A549 treated with dexamethasone at 1 μM for 4 hours (cell line): Measurements from ENCODE around the gene SKIC2. TPM values are rescaled to one million over a fixed set of nuclear protein-coding genes. Genes with fewer than 3 reads are reported as not detected.

Experiments used
- total RNA-seq: library from RNA; stranded (reverse); fragments of 200-300 nt; extraction: Qiagen RNA extraction; gene quantifications from 5 replicates; pipeline ENCODE4 v1.2.3, GENCODE V29; 2022

SKIC2 gene
- total RNA-seq: 17.5 to 26.7 TPM (median 23.7 TPM) in 5 replicates

DNA sequence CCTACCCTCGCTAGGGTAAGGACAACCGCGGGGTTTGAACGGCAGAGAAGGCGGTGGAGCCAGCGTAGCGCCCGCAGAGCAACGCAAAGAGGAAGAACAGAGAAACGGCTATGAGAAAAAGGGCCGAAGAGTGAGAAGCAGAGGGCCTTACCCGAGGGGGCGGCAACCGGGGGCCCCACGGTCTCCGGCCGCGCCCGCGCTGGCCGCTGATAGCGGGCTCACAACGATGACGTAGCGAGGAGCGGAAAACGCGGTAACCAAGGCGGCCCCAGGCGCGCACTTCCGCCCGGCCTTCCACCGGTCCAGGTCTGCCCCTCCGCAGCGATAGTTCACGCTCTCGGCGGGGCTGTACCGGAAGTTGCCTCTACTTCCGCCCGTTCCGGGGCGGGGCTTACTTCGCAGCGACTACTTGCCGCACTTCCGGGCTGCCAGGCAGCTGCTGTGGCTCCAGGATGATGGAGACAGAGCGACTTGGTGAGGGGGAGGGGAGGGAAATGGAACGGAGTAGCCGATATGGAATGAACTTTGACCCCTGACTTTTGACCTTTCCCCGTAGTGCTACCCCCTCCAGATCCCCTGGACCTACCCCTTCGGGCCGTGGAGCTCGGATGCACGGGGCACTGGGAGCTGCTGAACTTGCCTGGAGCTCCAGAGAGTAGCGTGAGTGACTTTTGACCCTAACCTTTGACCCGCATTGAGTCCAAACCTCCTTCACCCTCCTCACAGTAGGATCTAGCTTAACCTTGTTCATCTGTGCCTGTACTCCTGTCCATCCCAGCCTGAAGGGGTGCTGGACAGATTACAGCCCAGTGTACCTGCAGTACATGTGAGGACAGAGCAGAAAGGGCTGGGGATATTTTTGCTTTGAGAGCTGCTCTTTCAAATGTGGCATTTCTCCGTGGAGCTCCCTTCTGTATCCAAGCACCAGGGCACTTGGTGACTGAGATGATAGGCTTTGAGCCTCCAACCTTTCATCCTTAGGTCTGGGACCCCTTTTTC, at the start of gene SKIC2, which contains the start of gene NELFE:
Gene SKIC2, plus strand, starts transcription at position 435 of the 999 bp plus-strand sequence. Its CDS starts 18 bp downstream, at position 453.
Gene NELFE, minus strand, starts transcription at position 231 of the 999 bp plus-strand sequence. CDS start 525 bp downstream, outside the sequence.

DNA sequence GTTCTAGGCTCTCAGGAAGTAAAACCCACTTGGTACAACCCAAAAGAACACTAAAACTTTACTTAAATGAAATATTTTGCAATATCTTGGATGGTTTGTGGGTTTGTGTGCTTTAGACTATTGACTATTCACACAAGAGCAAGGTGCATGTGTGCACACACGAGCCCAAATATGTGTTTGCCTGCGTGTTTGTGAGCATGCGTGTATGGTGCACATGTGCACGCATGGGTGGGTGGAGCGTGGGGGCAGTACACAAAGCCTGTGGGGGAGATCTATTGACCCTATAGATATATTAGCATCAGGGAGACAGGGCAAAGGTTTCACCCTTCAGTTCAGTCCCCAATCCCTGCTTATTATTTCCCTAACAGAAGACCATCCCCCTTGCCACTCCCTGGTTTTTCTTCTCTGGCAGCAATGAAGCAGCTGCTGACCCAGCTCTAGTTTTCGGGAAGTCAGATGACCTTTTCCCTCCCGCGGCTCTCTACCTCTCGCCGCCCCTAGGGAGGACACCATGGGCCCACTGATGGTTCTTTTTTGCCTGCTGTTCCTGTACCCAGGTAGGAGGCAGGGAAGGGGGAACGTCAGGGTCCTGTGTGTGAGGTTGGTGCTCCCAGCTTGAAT, 31.6 kb upstream of the SKIC2 start, which contains the start of gene C2:
Gene C2, plus strand, starts transcription at position 476 of the 621 bp plus-strand sequence. Its CDS starts 36 bp downstream, at position 512.

DNA sequence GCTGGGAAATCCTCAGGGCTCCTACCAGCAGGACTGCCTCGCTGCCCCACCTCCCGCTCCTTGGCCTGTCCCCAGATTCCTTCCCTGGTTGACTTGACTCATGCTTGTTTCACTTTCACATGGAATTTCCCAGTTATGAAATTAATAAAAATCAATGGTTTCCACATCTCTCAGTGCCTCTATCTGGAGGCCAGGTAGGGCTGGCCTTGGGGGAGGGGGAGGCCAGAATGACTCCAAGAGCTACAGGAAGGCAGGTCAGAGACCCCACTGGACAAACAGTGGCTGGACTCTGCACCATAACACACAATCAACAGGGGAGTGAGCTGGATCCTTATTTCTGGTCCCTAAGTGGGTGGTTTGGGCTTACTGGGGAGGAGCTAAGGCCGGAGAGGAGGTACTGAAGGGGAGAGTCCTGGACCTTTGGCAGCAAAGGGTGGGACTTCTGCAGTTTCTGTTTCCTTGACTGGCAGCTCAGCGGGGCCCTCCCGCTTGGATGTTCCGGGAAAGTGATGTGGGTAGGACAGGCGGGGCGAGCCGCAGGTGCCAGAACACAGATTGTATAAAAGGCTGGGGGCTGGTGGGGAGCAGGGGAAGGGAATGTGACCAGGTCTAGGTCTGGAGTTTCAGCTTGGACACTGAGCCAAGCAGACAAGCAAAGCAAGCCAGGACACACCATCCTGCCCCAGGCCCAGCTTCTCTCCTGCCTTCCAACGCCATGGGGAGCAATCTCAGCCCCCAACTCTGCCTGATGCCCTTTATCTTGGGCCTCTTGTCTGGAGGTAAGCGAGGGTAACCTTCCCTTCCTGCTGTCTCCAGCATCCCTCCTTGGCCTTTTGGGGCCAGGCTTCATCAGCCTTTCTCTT, 13.2 kb upstream of the SKIC2 start, which contains the start of gene CFB:
Gene CFB, plus strand, starts transcription at position 589 of the 863 bp plus-strand sequence. Its CDS starts 127 bp downstream, at position 716.

DNA sequence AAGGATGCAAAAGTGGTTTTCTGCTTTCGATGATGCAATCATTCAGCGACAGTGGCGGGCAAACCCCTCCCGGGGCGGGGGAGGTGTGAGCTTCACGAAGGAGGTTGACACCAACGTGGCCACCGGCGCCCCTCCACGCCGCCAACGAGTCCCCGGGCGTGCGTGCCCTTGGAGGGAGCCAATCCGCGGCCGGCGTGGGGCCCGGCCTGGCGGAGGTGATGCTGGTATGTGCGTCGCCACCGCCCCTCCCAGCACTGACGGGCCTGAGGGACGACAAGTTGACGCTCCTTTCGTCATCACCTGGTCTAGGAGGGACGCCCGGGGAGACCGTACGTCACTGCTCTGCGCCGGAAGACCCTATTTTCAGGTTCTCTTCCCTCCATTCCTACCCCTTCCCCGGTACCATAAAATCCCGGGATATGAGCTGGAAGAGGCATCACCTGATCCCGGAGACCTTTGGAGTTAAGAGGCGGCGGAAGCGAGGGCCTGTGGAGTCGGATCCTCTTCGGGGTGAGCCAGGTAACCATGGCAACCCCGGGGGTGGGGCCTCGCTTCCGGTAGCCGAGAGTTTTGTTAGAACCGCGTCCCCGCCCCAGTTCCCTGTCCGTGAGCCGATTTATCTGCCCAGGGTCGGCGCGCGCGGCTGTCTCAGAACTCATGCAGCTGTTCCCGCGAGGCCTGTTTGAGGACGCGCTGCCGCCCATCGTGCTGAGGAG, 13.2 kb downstream of the SKIC2 start, which contains the start of gene DXO:
Gene DXO, minus strand, starts transcription at position 146 of the 716 bp plus-strand sequence. CDS start 463 bp downstream, outside the sequence.

DNA sequence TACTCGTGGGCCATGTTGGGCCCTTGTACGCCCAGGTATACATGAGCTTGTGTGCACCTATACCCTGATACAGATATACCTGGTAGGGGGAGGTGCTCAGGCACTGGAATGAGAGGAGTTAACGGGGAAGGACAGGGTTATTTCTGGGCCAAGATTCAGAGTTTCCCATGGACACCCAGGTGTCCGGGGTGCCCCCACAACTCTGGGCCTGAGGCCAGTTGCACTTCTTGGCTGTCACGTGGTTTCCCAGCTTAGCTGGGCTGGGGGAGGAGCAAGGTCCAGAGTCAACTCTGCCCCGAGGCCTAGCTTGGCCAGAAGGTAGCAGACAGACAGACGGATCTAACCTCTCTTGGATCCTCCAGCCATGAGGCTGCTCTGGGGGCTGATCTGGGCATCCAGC, 22.8 kb downstream of the SKIC2 start, which contains the start of gene C4A:
Gene C4A, plus strand, starts transcription at position 314 of the 400 bp plus-strand sequence. Its CDS starts 51 bp downstream, at position 365.

DNA sequence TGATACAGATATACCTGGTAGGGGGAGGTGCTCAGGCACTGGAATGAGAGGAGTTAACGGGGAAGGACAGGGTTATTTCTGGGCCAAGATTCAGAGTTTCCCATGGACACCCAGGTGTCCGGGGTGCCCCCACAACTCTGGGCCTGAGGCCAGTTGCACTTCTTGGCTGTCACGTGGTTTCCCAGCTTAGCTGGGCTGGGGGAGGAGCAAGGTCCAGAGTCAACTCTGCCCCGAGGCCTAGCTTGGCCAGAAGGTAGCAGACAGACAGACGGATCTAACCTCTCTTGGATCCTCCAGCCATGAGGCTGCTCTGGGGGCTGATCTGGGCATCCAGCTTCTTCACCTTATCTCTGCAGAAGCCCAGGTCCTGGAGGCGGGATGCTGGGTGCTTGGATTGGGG, 55.6 kb downstream of the SKIC2 start, which contains the start of gene C4B:
Gene C4B, plus strand, starts transcription at position 249 of the 400 bp plus-strand sequence. Its CDS starts 51 bp downstream, at position 300.

Other genes starting within 250 kb of the SKIC2 start
- not detected in 5 replicates for gene LY6G6D, start 243.8 kb upstream of the SKIC2 start, total RNA-seq
- 0.08 to 0.12 TPM in 2 of 5 replicates, not detected in the others for gene LY6G6C, start 237.4 kb upstream of the SKIC2 start, total RNA-seq
- not detected in 5 replicates for gene MPIG6B, start 235.8 kb upstream of the SKIC2 start, total RNA-seq
- gene DDAH2, start 229.9 kb upstream of the SKIC2 start, total RNA-seq: 24.9 to 30.6 TPM (median 28.7 TPM) in 5 replicates
- 438 to 455 TPM (median 449 TPM) in 5 replicates for gene CLIC1, start 222.6 kb upstream of the SKIC2 start, total RNA-seq
- 8.4 to 14.3 TPM (median 14.1 TPM) in 5 replicates for gene MSH5, start 219.2 kb upstream of the SKIC2 start, total RNA-seq
- 2.1 to 3.7 TPM (median 3.5 TPM) in 5 replicates for gene SAPCD1, start 196.5 kb upstream of the SKIC2 start, total RNA-seq
- gene VWA7, start 181.8 kb upstream of the SKIC2 start, total RNA-seq: 0.94 to 1.9 TPM (median 1.7 TPM) in 5 replicates
- 39.7 to 58.5 TPM (median 57.1 TPM) in 5 replicates for gene VARS1, start 163.4 kb upstream of the SKIC2 start, total RNA-seq
- 47.5 to 56.4 TPM (median 52.4 TPM) in 5 replicates for gene LSM2, start 152.2 kb upstream of the SKIC2 start, total RNA-seq
- 1.1 to 1.8 TPM (median 1.7 TPM) in 5 replicates for gene HSPA1L, start 143.9 kb upstream of the SKIC2 start, total RNA-seq
- 104 to 243 TPM (median 196 TPM) in 5 replicates for gene HSPA1A, start 143.6 kb upstream of the SKIC2 start, total RNA-seq
- gene HSPA1B, start 131.4 kb upstream of the SKIC2 start, total RNA-seq: 73.0 to 177 TPM (median 144 TPM) in 5 replicates
- gene NEU1, start 96.4 kb upstream of the SKIC2 start, total RNA-seq: 22.0 to 34.1 TPM (median 28.7 TPM) in 5 replicates
- 0.04 to 0.06 TPM in 2 of 5 replicates, not detected in the others for gene SLC44A4, start 80.2 kb upstream of the SKIC2 start, total RNA-seq
- gene EHMT2, start 61.5 kb upstream of the SKIC2 start, total RNA-seq: 18.2 to 30.9 TPM (median 28.3 TPM) in 5 replicates
- gene ZBTB12, start 57.1 kb upstream of the SKIC2 start, total RNA-seq: 2.9 to 4.4 TPM (median 3.9 TPM) in 5 replicates
- gene C2, start 31.5 kb upstream of the SKIC2 start, total RNA-seq: 0.27 to 0.40 TPM (median 0.30 TPM) in 5 replicates
- 1.4 to 2.1 TPM (median 1.6 TPM) in 5 replicates for gene CFB, start 13.1 kb upstream of the SKIC2 start, total RNA-seq
- gene NELFE, start 204 bp upstream of the SKIC2 start, total RNA-seq: 81.5 to 99.5 TPM (median 85.1 TPM) in 5 replicates
- 10.3 to 12.9 TPM (median 12.5 TPM) in 5 replicates for gene DXO, start 13.0 kb downstream of the SKIC2 start, total RNA-seq
- 0.63 to 1.2 TPM (median 0.89 TPM) in 5 replicates for gene C4A, start 22.9 kb downstream of the SKIC2 start, total RNA-seq
- gene C4B, start 55.6 kb downstream of the SKIC2 start, total RNA-seq: 0.47 to 0.90 TPM (median 0.64 TPM) in 5 replicates
- 0.09 TPM in 1 of 5 replicates, not detected in the others for gene CYP21A2, start 79.2 kb downstream of the SKIC2 start, total RNA-seq
- 0.33 to 0.85 TPM (median 0.53 TPM) in 5 replicates for gene TNXB, start 150.2 kb downstream of the SKIC2 start, total RNA-seq
- 23.7 to 36.6 TPM (median 35.8 TPM) in 5 replicates for gene ATF6B, start 169.1 kb downstream of the SKIC2 start, total RNA-seq
- 6.5 to 7.7 TPM (median 6.9 TPM) in 5 replicates for gene FKBPL, start 171.1 kb downstream of the SKIC2 start, total RNA-seq
- gene PRRT1, start 192.8 kb downstream of the SKIC2 start, total RNA-seq: 0.35 to 1.1 TPM (median 0.68 TPM) in 5 replicates
- 7.1 to 9.4 TPM (median 9.0 TPM) in 5 replicates for gene PPT2, start 195.0 kb downstream of the SKIC2 start, total RNA-seq
- 0.70 to 2.2 TPM (median 1.5 TPM) in 5 replicates for gene EGFL8, start 205.4 kb downstream of the SKIC2 start, total RNA-seq
- 32.1 to 44.9 TPM (median 44.4 TPM) in 5 replicates for gene AGPAT1, start 216.9 kb downstream of the SKIC2 start, total RNA-seq
- 32.0 to 43.1 TPM (median 40.9 TPM) in 5 replicates for gene RNF5, start 219.2 kb downstream of the SKIC2 start, total RNA-seq
- 0.47 to 1.8 TPM (median 1.4 TPM) in 5 replicates for gene AGER, start 225.1 kb downstream of the SKIC2 start, total RNA-seq
- gene PBX2, start 231.0 kb downstream of the SKIC2 start, total RNA-seq: 13.5 to 18.9 TPM (median 17.2 TPM) in 5 replicates
- gene GPSM3, start 233.5 kb downstream of the SKIC2 start, total RNA-seq: 0.26 to 0.48 TPM (median 0.36 TPM) in 5 replicates